ENCODE results near the gene ATP2B2.

The ATP2B2 gene

DNA sequence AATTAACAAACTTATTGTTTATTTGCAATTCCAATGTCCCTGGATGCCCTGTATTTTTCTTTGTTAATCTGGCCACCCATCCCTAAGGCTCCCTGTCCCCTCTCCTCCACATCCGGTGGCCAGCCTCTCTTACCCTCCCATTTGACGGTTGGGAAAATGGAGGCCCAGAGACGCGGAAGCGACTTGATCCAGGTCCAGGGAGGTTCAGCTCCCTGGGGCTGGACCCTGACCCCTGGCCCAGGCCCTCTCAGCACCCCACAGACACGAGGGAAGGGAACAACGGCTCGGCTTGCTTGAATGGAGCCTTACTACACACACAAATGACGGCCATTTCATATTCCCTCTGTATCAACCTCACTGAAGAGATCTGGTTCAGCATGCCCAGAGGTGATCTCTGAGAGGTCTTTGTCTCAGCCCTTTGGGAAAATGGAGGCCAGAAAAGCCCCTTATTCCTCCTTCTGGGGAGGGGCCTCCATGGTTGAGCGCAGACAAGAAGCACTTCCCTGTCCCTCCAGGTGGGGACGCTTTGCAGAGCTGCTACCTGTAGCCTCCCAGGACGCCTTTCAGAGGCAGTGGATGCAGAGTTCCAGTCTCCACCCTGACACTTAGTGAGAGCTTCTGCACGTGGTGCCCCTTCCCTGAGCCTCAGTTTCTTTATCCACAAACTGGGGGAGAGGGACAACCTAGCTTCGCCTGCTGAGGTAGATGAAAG, 82.1 kb downstream of the ATP2B2 start:
- DNase-seq: no peak

- no peak for DNase-seq
Measured at GRCh38 chr3:10421996-10422395, 83.4 kb downstream of the ATP2B2 start.

DNA sequence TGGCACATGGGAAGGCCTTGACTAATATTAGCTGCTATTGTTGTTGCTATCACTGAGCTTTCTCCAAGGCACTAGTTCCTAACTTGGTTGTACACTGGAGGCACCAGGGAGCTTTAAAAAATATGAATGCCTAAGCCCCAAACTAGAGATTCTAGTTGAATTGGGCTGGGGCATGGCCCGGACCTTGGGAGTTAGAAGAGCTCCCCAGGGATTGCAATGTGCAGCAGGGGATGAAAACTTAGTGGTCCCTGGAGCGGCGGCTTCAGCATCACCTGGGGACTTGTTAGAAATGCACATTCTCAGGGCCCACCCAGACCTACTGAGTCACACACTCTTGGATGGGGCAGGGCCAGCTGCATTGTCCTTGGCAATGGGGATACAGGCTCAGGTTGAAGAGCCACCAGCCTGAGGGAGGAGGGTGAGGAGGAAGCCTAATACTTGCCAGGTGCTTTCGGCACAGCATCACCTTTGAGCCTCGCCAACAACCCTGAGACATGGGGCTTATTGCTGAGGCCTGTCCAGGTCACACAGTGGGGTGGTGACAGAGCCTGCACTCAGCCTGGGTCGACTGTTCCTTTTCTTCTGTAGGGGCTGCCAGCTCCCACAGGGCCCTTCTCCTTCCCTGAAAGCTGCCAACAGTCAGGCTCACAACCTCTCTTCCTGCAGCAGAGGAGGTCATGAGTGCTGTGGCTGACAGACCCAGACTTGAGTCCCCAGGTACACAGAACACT, 84.5 kb downstream of the ATP2B2 start:
- DNase-seq: no peak

DNA sequence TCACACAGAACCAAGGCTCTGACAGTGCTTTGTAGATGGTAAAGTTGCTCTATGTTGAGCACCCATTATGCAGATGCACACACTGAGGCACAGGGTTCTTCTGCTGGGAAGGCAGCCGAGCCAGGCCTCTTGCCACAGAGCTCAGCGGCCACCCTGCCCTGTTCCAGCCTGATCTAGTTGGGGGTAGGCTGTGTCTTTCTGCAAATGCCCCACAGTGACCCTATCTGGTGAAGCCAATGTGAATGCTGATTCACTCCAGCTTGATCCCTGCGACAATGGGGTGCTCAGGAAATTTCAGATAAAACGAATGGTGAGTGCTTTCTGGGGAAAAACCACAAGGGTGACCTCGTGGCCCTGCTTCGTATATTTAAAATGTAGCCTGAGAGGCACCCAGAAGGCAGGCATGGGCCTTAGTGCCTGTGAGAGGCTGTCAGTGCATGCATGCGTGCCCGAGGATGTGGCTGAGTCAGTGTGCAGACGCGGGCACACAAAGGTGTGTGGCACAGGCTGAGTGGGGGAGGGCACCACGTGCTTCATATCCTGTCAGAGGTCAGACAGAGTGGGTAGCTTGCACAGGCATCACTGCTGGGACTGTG, 85.7 kb downstream of the ATP2B2 start:
- no peak for DNase-seq

DNA sequence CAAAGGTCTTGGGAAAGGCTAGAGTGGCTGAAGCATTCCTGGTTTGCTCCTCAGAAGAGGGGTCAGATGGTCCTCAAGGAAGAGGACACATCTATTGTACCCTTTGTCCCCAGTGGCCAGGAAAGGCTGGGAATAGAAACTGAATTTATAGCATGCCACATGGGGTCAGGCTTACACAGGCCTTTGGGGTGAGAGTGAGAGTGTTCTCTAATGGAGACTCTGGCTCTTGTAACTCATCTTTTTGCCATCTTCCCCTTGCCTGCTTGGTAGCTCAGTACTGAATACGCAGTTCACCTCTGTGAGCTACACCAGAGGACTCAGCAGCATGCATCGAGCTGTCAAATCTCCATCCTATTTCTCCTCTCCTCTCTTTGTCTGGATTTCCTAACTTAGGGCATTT, 87.5 kb downstream of the ATP2B2 start:
- DNase-seq: no peak

- DNase-seq: no peak
Measured at GRCh38 chr3:10416730-10417300, 88.6 kb downstream of the ATP2B2 start.

DNA sequence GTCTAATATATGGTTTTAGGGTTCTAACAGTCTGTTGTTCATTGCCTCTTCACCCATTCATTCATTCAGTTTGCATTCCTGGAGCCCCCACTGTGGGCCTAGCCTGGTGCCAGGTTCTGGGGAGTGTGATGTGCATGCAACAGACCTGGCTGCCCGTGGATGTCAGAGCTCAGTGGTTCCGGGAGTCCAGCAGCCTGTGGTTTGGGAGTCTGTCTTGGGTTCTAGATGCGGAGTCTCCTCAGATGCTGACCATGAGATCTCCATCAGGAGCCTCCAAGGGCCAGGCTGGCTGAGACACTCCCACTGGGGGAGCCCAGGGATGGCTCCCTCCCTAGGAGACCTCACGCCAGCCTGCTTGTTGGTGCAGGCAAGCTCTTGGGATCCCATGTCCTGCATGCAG, 92.3 kb downstream of the ATP2B2 start:
- DNase-seq: no peak

GRCh38 chr3:10411598-10412332, 93.6 kb downstream of the ATP2B2 start:
- no peak for DNase-seq

- no peak for DNase-seq
Measured at GRCh38 chr3:10410383-10411002, 94.9 kb downstream of the ATP2B2 start.

DNA sequence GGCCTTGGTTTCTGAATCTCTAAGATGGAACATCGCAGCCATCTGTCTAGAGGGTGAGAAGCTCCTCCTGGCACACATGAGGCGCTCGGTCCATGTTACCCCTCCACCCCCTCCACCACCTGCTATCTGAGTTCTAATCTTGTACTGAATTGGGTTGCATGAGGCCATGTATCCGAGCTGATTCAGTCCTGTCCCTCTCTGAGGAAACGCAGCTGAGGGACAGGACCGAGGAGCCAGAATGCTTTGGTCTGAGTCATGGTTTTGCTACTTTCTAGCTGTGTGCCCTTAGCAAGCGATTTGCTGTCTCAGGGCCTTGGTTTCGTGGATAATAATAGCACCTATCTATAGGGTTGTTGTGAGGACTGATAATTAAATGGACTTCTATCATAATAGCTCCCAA, 96.7 kb downstream of the ATP2B2 start:
- no peak for DNase-seq

DNA sequence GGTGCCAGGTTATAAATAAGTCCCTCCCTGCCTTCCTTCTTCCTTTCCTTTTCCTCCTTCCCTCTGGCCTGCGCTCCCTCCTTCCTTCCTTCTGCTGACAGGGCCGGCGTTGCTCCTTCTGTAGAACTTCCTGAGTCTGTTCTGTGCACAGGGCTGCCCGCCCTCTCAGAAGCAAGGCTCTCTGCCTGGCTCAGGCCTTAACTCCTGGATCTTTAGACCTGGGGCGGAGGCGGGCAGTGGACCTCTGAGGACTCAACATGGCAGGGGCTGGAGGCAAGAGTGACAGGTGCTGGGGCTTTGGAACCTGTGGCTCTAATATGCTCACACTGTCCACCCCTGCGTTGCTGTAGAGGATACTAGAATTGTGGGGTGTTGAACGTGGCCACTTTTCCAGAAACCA, 98.0 kb downstream of the ATP2B2 start:
- no peak for DNase-seq

DNA sequence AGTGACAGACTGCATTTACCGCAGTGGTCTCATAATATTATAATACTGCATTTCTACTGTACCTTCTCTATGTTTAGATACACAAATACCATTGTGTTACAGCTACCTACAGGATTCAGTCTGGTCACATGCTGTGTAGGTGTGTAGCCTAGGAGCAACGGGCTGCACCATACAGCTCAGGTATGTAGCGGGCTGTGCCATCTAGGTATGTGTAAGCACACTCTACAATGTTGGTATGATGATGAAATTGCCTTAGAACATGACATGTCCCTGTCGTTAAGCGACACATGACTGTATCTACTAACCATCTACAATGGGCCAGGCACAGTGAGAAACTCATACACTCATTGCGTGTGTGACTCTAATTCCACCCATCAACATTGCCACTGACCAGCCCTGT, 99.0 kb downstream of the ATP2B2 start:
- DNase-seq: no peak

GRCh38 chr3:10405816-10406215, 99.6 kb downstream of the ATP2B2 start:
- DNase-seq: no peak

DNA sequence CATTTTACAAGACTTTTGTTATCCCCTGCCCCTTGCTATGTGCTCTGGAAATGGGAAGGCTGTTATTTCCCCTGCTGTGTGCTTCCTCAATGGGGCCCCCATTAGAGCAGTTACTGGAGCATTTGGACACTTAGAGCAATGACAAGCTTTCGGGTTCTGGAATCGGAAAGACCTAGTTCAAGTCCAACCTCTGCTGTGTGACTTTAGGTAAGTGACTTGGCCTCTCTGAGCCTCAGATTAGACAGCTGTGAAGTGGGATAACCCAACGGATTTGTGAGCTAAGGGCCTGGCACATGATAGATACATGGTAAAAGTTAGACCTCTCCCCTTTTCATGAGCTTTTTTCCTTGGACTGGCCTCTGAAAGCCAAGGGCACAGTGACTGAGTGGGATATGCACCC, 100.5 kb downstream of the ATP2B2 start:
- no peak for DNase-seq

GRCh38 chr3:10404377-10404776, 101.0 kb downstream of the ATP2B2 start:
- DNase-seq: no peak

DNA sequence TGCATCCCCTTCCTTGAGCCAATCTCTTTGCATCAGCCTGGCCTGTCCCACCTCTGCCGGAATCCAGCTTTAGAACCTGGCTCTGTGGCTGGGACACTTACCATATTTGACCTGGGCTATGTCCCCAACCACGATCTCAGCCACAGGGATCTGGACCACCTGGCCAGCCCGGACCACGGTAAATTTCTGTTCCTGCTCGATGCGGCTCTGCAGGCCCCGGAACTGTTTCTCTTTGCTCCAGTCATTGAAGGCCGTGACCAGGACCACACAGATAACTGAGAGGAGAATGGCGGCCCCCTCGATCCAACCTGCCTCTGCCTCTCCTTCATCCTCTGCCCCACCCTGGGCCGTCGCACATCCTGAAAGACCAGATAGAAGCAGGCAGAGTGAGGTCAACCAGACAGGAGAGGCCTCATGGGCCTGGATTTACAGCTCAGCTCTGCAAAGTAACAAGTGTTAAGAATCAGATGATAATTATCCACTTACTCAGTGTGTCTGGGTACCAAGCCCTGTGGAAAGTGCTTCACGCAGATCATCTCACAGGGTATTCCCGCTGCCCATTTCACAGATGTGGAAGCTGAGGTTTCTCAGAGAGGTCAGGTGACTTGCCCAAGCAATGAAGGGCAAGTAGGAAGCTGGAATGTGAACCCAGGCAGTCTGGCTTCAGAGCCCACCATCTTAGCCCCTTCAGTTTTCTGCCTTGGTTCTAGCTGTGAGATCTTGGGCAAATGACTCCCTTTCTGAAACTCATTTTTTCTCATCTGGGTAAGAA, 103.2 kb downstream of the ATP2B2 start:
- no peak for DNase-seq

DNA sequence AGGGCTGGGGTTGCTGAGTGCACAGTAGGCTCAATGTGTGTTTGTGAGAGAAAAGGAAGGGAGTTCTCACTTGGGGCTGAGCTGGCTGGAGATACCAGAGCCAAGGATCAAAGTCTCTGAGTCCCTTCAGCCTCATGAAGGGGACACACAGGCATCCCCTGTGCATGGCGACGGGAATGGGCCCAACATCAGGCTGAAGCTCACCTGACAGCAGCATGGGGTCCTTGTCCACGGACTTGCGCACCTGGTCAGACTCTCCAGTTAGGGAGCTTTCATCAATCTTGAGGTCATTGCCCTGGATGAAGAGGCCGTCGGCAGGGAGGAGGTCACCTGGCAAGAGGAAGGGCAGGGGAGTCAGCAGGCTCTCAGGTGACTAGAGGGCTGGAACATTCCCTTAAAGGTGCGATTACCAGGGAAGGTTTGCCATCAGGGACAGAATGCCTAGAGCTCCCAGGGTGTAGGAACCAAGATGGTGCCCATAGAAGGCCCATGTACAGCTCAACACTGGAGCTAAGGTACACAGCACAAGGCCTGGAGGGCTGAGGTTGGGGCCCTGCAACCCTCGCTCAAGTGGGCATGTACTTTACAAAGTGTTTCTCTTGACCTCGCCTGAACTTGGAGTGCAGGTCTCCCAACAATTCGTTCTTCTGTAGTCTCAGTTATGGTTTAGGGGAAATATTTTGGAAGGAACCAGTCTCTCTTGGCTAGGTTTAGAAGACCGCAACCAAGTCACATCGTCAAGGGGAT, 104.5 kb downstream of the ATP2B2 start:
- DNase-seq: no peak

DNA sequence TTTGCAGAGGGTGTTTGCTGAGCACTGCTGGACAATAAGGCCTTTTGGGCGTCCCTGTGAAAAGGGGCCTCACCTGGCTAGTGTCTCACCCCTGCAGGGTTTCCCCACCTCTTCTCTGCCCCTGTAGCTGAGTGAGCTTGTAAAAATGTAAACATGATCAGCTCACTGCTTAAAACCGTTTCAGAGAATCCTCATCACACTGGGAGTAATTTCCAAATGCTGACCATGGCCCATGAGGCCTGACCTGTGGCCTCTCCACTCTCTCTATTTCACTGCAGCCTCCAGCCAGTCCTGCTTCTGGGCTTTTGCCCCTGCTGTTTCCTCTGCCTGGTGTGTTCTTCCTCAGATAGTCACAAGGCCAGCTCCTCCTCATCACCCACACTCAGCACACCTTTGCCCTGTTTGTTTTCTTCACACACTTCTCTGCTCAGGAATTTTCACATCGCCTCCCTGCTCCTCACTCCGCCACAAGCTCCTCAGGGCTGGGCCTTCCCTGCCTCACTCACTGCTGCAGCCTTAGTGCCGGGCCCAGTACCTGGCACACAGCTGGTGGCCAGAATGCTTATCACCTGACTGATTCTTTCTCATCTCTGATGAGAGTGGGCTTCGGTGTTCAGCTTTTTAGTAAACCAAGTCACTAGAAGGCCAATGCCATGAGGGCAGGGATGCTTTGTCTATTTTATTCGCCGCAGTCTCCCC, 105.2 kb downstream of the ATP2B2 start:
- DNase-seq: no peak

DNA sequence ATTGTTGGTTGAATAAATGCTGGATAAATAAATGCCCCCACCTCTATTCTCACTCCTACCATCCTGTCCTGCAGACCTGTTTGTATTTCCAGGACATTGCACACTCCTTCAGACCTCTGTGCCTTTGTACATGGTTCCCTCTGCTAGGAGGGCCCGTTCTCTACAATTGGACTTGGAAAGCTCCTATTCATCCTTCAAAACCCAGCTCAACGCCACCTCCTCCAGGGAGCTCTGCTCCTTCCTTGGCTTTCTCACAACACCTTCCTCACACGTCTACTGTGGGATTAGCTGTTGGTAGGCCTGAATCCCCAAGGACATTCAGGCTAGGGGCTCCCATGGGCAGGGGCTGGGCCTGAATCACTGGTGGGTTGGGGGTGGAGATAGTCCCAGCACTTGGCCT, 105.8 kb downstream of the ATP2B2 start:
- DNase-seq: no peak

DNA sequence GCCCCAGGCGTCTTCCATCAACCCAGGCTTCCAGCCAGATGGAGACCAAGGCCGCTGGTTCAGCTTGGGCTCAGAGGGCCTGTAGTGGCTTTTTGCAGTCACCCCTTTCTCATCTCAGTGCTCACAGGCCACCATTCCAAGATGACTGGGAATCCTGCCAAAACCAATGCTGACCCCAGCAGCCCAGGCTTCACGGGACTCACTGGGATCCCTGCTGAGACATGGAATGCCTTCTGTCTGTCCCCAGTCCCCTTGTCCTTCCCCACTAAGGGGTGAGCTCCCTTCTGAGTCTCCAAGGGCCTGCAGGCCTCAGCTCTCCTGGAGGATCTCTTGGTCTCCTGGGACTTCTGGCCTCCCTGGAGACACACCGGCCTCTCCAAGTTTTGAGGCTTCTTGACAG, 107.0 kb downstream of the ATP2B2 start:
- DNase-seq: no peak

- no peak for DNase-seq
Measured at GRCh38 chr3:10397879-10398278, 107.5 kb downstream of the ATP2B2 start.
